HepG2 (cell line): ENCODE results near the gene WNT3A. TPM values are rescaled to one million over a fixed set of nuclear protein-coding genes. Genes with fewer than 3 reads are reported as not detected.

ENCODE experiments used
- CEBPZ ChIP-seq: IDR thresholded peaks from 2 replicates; pipeline ENCODE4 v1.6.1; 2012; ENCODE audit warnings: low read length, improper control_type of control experiment
- FOXK2 ChIP-seq: fragments of 450-650 bp; IDR thresholded peaks from 2 replicates; pipeline ENCODE4 v1.6.1; 2016
- NPAS2 ChIP-seq: sonication (generic); formaldehyde crosslinking; IDR thresholded peaks from 2 replicates; pipeline ENCODE4 v1.8.0; 2022; ENCODE audit warnings: mild to moderate bottlenecking, missing genetic modification reagents, borderline replicate concordance
- POGK ChIP-seq: sonication (generic); formaldehyde crosslinking; conservative IDR thresholded peaks from 2 replicates; pipeline ENCODE4 v1.8.0; 2022; ENCODE audit warnings: mild to moderate bottlenecking, moderate library complexity, missing genetic modification reagents
- SIN3B ChIP-seq: fragments of 150-350 bp; IDR thresholded peaks from 2 replicates; pipeline ENCODE4 v1.6.1; 2014; ENCODE audit warnings: low read length
- SMARCE1 ChIP-seq: fragments of 450-650 bp; IDR thresholded peaks from 2 replicates; pipeline ENCODE4 v1.6.1; 2017; ENCODE audit warnings: borderline replicate concordance
- ZBED4 ChIP-seq: sonication (generic); formaldehyde crosslinking; IDR thresholded peaks from 2 replicates; pipeline ENCODE4 v1.4.0; 2020; ENCODE audit warnings: missing genetic modification reagents, borderline replicate concordance
- ZFP90 ChIP-seq: sonication (generic); formaldehyde crosslinking; IDR thresholded peaks from 2 replicates; pipeline ENCODE4 v1.8.0; 2022; ENCODE audit warnings: missing genetic modification reagents, mild to moderate bottlenecking, inconsistent platforms, borderline replicate concordance
- ZNF180 ChIP-seq: sonication (generic); formaldehyde crosslinking; IDR thresholded peaks from 2 replicates; pipeline ENCODE4 v1.4.0; 2020; ENCODE audit warnings: low read depth, missing genetic modification reagents, borderline replicate concordance
- ZNF615 ChIP-seq: sonication (generic); formaldehyde crosslinking; IDR thresholded peaks from 2 replicates; pipeline ENCODE4 v1.5.0; 2020; ENCODE audit warnings: mild to moderate bottlenecking, missing genetic modification reagents, borderline replicate concordance
- polyA plus RNA-seq, 8 experiments: library from polyadenylated mRNA; depleted of rRNA in 3 of 8; stranded (reverse) in 7 of 8; unstranded in 1 of 8; fragments of >200 nt; fragmentation: Illumina TruSeq in 4 of 8; extraction: Trizol in 4 of 8; gene quantifications; 2 replicates each; pipeline versions ENCODE4 v1.2.1 to v1.2.3, GENCODE V29; 2011 to 2016; ENCODE audit warnings: low read depth in 4 of 8, missing spikeins in 1 of 8, mixed read lengths in 1 of 8; ENCODE audit not compliant: insufficient read depth in 1 of 8
- total RNA-seq, 5 experiments: library from RNA; depleted of rRNA; stranded (reverse); fragments of >200 nt; fragmentation: Illumina TruSeq; extraction: Trizol; gene quantifications; 2 replicates each; pipeline ENCODE4 v1.2.3, GENCODE V29; 2016; ENCODE audit warnings: low read depth in 1 of 5
- TF ChIP-seq, protein P1 (sequence below): sonication (generic); formaldehyde crosslinking; IDR thresholded peaks from 2 replicates; pipeline ENCODE4 v1.4.0; 2020; ENCODE audit warnings: missing genetic modification reagents

The WNT3A gene
- total and polyA plus RNA-seq, 2 of the 13 experiments (the other 11 are each of a cell fraction or from before 2014, with no cell fraction given): not detected

GRCh38 chr1:228082918-228083870 lies 76.4 kb downstream of the WNT3A start (continued):
- no peak; the same call in 1 of the 2 replicates for TF ChIP-seq POGK (CRISPR knock-in tag)
- no peak for TF ChIP-seq CEBPZ
- no peak for TF ChIP-seq NPAS2 (CRISPR knock-in tag)
- TF ChIP-seq, protein P1, sequence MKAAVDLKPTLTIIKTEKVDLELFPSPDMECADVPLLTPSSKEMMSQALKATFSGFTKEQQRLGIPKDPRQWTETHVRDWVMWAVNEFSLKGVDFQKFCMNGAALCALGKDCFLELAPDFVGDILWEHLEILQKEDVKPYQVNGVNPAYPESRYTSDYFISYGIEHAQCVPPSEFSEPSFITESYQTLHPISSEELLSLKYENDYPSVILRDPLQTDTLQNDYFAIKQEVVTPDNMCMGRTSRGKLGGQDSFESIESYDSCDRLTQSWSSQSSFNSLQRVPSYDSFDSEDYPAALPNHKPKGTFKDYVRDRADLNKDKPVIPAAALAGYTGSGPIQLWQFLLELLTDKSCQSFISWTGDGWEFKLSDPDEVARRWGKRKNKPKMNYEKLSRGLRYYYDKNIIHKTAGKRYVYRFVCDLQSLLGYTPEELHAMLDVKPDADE (CRISPR knock-in tag): no peak
- no peak for TF ChIP-seq FOXK2
- no peak for TF ChIP-seq ZFP90 (CRISPR knock-in tag)
- TF ChIP-seq ZNF180 (CRISPR knock-in tag): no peak
- no peak for TF ChIP-seq ZNF615 (CRISPR knock-in tag)
- no peak for TF ChIP-seq SMARCE1
- no peak for TF ChIP-seq SIN3B
- TF ChIP-seq ZBED4 (CRISPR knock-in tag): no peak
